Astrocyte (in vitro differentiated cells and primary cell): ENCODE measurements around the gene POLR2F.

Experiments
- CTCF ChIP-seq: IDR thresholded peaks from 2 replicates; pipeline ENCODE4 v1.5.1; 2011; ENCODE audit warnings: low read depth, mild to moderate bottlenecking, inconsistent platforms, low read length, moderate library complexity; ENCODE audit not compliant: insufficient read depth
- EZH2 ChIP-seq: IDR thresholded peaks from 2 replicates; pipeline ENCODE4 v1.6.1; 2012; ENCODE audit warnings: mild to moderate bottlenecking, low read length, inconsistent platforms; ENCODE audit not compliant: insufficient read depth

GRCh38 chr22:37917874-37918548 lies 35.5 kb upstream of the POLR2F start:
- no peak for TF ChIP-seq EZH2
- no peak for TF ChIP-seq CTCF
